Measurements from ENCODE around the gene COL4A1. TPM values are rescaled to one million over a fixed set of nuclear protein-coding genes. Genes with fewer than 3 reads are reported as not detected.
A peak's percentile ranks its signal among the peaks of the same experiment; 100 is the strongest.

Gene COL4A1
- total RNA-seq, 1 donor from 2014 or later, result 5,210 TPM

- no peak for DNase-seq (ENCODE audit: low spot score)
- H3K27me3 Mint-ChIP-seq (ENCODE audit: low read depth), result no peaks in the 10 kb centered on the region
- peaks cover 100% of the 10 kb centered on the region for H3K4me1 Mint-ChIP-seq (ENCODE audit: low read depth)
- no peak overlapping the region for H3K4me3 Mint-ChIP-seq (ENCODE audit: unreplicated experiment)
- peak overlapping the region; percentile 95 for H3K27ac Mint-ChIP-seq (ENCODE audit: unreplicated experiment)
- H3K36me3 Mint-ChIP-seq (ENCODE audit: low read depth), result peaks cover 12% of the 10 kb centered on the region
- TF ChIP-seq CTCF (IDR thresholded peaks at IDR 0.05), result no peak
- no peaks in the 10 kb centered on the region for H3K9me3 Mint-ChIP-seq (ENCODE audit: low read depth)
These were observed 34.7 kb upstream of the COL4A1 start for GRCh38 chr13:110341445-110342244.

- Mint-ChIP-seq H3K36me3 (ENCODE audit: low read depth) (peaks cover 14% of the 10 kb centered on the region), H3K27me3 (ENCODE audit: low read depth) (no peaks in the 10 kb centered on the region), H3K27ac (ENCODE audit: unreplicated experiment) (peak overlapping the region; percentile 95), H3K9me3 (ENCODE audit: low read depth) (no peaks in the 10 kb centered on the region), H3K4me3 (ENCODE audit: unreplicated experiment) (peak overlapping the region; percentile 49), H3K4me1 (ENCODE audit: low read depth) (peaks cover 100% of the 10 kb centered on the region)
- no peak for TF ChIP-seq CTCF (IDR thresholded peaks at IDR 0.05)
- DNase-seq (ENCODE audit: low spot score), result no peak
These were observed 34.0 kb upstream of the COL4A1 start for GRCh38 chr13:110340812-110341444.

GRCh38 chr13:110339975-110340550 lies 33.1 kb upstream of the COL4A1 start:
- no peak for TF ChIP-seq CTCF (IDR thresholded peaks at IDR 0.05)
- Mint-ChIP-seq H3K4me1 (ENCODE audit: low read depth) (peaks cover 100% of the 10 kb centered on the region), H3K4me3 (ENCODE audit: unreplicated experiment) (no peak overlapping the region), H3K27ac (ENCODE audit: unreplicated experiment) (peak overlapping the region; percentile 95), H3K9me3 (ENCODE audit: low read depth) (no peaks in the 10 kb centered on the region), H3K27me3 (ENCODE audit: low read depth) (no peaks in the 10 kb centered on the region), H3K36me3 (ENCODE audit: low read depth) (peaks cover 23% of the 10 kb centered on the region)
- no peak for DNase-seq (ENCODE audit: low spot score)

- TF ChIP-seq CTCF (IDR thresholded peaks at IDR 0.05), result no peak
These were observed 32.3 kb upstream of the COL4A1 start for GRCh38 chr13:110339263-110339662.

GRCh38 chr13:110338441-110339101 lies 31.6 kb upstream of the COL4A1 start:
- Mint-ChIP-seq H3K4me3 (ENCODE audit: unreplicated experiment) (peak overlapping the region; percentile 35), H3K27ac (ENCODE audit: unreplicated experiment) (peak overlapping the region; percentile 95), H3K27me3 (ENCODE audit: low read depth) (no peaks in the 10 kb centered on the region), H3K36me3 (ENCODE audit: low read depth) (peaks cover 31% of the 10 kb centered on the region), H3K4me1 (ENCODE audit: low read depth) (peaks cover 100% of the 10 kb centered on the region), H3K9me3 (ENCODE audit: low read depth) (no peaks in the 10 kb centered on the region)
- DNase-seq (ENCODE audit: low spot score), result no peak
- TF ChIP-seq CTCF (IDR thresholded peaks at IDR 0.05), result peak; percentile 8

More at GRCh38 chr13:110339263-110339662, 32.3 kb upstream of the COL4A1 start:
- H3K27ac Mint-ChIP-seq (ENCODE audit: unreplicated experiment), result peak overlapping the region; percentile 95
- no peak for DNase-seq (ENCODE audit: low spot score)
- H3K27me3 Mint-ChIP-seq (ENCODE audit: low read depth), result no peaks in the 10 kb centered on the region
- H3K4me1 Mint-ChIP-seq (ENCODE audit: low read depth), result peaks cover 100% of the 10 kb centered on the region
- no peaks in the 10 kb centered on the region for H3K9me3 Mint-ChIP-seq (ENCODE audit: low read depth)
- no peak overlapping the region for H3K4me3 Mint-ChIP-seq (ENCODE audit: unreplicated experiment)
- peaks cover 31% of the 10 kb centered on the region for H3K36me3 Mint-ChIP-seq (ENCODE audit: low read depth)

Data from chondrocyte (in vitro differentiated cells).